HG03060 (cell line): ENCODE measurements around the gene STRADA.
"Not testable (repeated sequence)": the region's sequence is repeated elsewhere in the genome, so short reads cannot be mapped to it uniquely, and the experiment has no call there.

Experiments used
- ATAC-seq: cut with Tn5 transposase; IDR thresholded peaks from one replicate; pipeline ENCODE4 v1.9.1; 2021; ENCODE audit warnings: low read depth, moderate number of reproducible peaks; ENCODE audit not compliant: unreplicated experiment

Gene STRADA

GRCh38 chr17:63760771-63761539 is 19.4 kb upstream of the STRADA start:
- ATAC-seq = no peak

DNA sequence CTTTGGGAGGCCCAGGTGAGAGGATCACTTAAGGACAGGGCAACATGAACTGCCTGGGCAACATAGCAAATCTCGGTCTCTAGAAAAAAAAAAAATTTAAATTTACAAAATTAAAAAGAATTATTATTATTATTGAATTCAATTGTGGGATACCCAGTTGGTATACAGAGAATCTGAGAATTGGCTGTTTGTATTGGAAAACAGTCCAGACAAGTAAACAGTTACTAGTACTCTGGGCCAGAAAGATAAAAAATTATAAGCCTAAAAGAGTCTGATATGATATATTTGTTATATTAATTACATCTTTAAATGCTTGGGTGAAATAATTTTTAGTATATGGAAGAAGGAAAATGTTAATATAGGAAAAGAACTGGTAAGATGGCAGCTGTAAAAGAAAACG is 16.8 kb upstream of the STRADA start:
- no peak for ATAC-seq

GRCh38 chr17:63754046-63754445 is 12.4 kb upstream of the STRADA start:
- no peak for ATAC-seq

DNA sequence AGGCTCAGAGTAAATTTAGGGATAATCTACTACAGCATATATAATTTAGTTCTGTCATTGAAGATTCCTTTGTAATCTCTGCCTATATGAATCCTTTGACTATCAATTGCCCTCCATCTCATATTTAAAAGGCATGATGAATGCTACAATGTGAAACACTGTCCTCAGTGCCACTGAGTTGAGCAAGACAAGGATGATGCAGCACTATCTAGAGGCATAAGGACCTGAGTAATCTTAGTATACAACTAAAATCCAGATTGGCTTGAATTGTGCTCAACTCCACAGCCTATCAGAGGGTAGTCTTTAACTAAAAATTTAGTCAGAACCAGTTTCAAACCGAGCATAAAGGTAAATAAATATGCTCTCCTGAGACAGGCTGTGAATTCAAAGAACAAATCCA is 11.6 kb upstream of the STRADA start:
- ATAC-seq = no peak

DNA sequence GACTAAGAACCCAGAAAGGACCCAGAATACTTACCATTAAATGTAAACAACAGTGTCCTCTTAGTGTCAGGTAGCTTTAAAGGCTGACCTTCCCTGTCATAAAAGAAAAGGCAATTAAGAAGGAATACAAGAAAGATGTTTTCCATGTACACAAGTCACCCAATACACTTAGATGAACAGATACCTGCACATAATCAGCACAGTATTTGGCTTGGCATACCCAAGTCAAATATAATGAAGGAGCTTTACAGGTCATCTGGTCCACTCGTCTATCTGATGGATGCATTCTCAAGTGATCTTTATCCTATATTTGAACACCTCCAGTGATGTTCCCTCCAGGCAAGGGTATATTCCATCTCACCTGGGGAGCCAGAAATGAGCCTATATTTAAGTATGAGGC is 11.1 kb upstream of the STRADA start:
- ATAC-seq = no peak

- ATAC-seq = no peak
These were observed 10.2 kb upstream of the STRADA start for GRCh38 chr17:63751806-63752205.

DNA sequence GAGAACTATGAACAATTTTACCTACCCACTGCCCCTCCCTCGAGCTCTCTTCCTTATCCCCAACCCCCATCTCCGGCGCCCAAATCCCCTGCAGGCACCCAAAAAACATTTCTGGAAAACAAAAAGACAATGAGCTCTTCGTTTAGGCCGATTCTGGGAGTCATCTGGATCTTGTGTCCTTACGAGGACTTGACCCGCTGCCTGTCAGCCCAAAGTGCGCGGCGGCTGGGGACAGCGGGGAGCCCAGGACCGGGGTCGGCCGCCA is 524 bp downstream of the STRADA start:
- no peak for ATAC-seq

- ATAC-seq = no peak
These were observed 996 bp downstream of the STRADA start for GRCh38 chr17:63740464-63741142.

DNA sequence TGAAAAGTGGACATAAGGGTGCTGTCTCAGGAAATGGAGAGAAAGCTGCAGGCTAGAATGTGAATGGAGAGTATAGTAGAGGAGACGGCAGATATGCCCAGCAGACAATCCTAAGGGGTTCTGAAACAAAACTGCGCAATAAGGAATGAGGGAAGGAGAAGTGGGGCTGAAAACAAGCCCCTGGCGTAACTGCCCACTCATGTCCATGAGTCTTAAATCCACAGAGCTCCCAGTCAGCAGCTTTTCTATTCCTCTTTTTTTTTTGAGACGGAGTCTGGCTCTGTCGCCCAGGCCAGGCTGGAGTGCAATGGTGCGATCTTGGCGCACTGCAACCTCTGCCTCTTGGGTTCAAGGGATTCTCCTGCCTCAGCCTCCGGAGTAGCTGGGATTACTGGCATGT is 5.9 kb downstream of the STRADA start:
- ATAC-seq = no peak

- no peak for ATAC-seq
These were observed 19.2 kb downstream of the STRADA start for GRCh38 chr17:63722403-63722802.

GRCh38 chr17:63720194-63720593 is 21.4 kb downstream of the STRADA start:
- ATAC-seq = not testable (repeated sequence)

GRCh38 chr17:63718988-63719387 is 22.6 kb downstream of the STRADA start:
- ATAC-seq = no peak

GRCh38 chr17:63716426-63716825 is 25.2 kb downstream of the STRADA start:
- no peak for ATAC-seq

DNA sequence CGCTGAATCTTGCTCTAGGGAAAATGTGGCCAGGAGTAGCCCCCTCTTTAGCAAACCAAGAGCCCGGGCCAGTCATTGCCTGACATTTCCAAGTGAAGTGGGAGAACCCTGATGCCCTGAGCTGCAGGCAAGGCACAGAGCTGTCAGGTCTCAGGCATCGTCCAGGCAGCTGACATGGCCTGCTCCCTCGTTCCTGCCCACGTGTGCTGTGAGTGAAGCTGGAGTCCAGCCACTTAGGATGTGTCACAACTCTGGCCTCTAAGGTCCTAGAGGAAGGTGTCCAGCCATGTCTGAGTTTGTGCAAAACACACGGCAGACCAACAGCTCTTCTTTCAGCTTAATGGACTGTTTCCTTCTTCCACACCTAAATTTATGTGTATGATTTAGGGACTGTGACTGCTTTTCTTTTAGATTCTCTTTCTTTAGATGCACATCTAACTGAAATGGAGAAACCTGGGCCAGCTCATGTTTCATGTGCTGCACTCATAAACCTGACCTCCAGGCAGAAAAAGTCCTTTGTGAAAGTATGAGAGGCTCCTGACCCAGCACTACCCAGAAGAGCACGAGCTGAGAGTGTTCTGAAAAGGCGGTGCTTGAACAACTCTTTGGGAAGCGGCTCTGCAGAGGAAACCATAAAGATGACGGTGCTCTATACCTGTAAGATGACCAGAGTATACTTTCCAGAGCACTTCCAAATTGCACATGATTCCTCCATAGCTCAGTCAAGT is 26.9 kb downstream of the STRADA start:
- ATAC-seq = no peak

GRCh38 chr17:63709110-63709509 is 32.5 kb downstream of the STRADA start:
- ATAC-seq = no peak

DNA sequence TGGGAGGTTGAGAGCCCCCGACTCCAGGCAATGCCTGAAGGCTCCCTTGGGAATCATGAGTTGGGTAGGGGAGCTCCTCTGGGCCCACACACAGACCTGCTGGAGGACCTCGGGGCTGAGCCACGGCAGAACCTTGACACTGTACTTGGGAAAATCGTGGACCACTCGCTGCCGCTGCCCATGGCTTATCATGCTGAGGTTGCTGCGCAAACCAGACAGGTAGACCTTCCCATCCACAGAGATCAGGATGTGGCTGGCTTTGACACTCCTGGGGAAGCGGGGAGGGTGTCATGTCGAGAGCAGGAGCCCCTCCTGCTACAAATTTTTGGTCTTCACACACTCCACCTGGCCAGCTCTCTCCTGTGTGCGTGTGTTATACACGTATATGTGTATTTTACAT is 34.4 kb downstream of the STRADA start:
- no peak for ATAC-seq

DNA sequence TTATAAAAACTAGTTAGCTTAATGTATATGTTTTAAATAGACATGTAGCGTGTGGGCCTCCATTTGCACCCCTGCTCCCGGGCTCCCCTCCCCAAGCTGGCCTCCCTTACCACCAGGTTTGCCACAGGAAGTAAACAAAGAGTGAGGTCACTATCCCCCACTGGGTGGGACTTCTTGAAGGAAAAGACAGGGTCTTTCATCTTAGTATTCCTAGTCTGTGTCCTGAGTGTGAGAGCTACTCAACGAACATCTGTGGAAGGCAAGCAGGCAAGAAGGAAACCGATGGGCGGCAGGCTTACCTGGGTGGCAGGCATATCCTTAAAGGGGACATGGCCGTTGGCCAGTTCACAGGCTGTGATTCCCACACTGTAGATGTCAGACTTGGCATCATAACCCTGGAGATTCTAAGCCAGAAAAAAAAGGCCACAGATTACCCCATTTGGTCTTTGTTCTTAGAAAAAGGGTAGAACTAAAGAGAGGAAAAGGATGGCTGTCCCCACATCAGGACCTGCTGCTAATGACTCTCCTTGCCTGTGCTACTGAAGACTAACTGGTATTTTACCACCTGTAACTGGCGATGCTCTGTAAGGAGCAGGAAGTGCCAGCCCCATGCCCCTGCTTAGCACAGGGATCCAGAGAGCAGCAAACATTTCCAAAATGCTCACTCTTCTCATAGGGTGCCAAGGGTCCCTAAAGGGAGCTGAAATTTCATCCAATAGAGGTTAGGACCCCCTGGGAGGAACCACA is 35.1 kb downstream of the STRADA start:
- no peak for ATAC-seq

DNA sequence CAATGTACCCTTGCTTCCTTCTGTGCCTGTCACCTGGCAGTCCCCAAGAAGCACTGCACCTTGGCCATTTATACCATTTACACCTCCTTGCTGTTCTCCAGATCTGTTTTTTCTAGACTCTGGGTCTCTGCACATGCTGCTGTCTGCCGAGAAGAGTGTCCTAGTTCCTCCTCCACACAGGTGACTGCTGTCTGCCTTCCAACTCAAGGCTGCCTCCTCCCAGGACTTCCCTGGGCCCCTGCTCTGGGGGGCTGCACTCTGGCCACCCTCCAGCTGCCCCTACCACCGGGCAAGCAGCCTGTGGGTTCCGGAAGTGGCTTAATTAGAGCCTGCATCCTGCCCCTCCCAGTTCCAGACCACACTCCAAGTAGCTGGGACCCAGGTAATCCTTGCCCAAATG is 35.9 kb downstream of the STRADA start:
- no peak for ATAC-seq

- ATAC-seq = no peak
These were observed 36.8 kb downstream of the STRADA start for GRCh38 chr17:63704836-63705235.

DNA sequence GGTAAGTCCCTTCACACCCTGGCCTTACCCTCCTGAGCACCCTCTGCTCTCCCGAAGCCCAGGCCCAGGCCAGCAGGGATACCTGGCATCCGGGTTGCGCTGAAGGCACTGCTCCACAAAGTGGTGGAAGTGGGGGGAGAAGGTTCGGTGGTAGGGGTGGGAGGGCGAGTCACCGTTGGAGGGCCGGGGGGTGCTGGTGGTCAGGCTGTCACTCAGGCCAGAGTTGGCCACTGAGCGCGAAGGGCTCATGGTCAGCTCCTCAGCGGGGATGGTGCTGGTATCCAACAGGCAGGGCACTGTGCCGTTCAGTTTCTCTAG is 37.4 kb downstream of the STRADA start:
- ATAC-seq = no peak

GRCh38 chr17:63703556-63704258 is 37.9 kb downstream of the STRADA start:
- no peak for ATAC-seq
